SHP77 treated with DMSO at 0.1 percent for 48 hours (cell line): Measurements from ENCODE around the gene COL24A1.
"Not testable (repeated sequence)": the region's sequence is repeated elsewhere in the genome, so short reads cannot be mapped to it uniquely, and the experiment has no call there.

Experiments used
- DNase-seq: peaks from one replicate; lab custom pipeline; 2025; lab: John Stamatoyannopoulos, UW

The COL24A1 gene

GRCh38 chr1:86072474-86072873 is 84.1 kb downstream of the COL24A1 start:
- not testable (repeated sequence) for DNase-seq

DNA sequence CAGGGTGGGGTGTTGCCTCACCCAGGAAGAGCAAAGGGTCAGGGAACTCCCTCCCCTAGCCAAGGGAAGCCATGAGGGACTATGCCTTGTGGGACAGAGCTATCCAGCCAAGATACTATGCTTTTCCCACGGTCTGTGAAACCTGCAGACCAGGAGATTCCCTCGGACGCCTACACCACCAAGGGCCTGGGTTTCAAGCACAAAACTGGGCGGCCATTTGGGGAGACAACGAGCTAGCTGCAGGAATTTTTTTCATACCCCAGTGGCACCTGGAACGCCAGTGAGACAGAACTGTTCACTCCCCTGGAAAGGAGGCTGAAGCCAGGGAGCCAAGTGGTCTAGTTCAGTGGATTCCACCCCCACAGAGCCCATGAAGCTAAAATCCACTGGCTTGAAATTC is 84.7 kb downstream of the COL24A1 start:
- not testable (repeated sequence) for DNase-seq

DNA sequence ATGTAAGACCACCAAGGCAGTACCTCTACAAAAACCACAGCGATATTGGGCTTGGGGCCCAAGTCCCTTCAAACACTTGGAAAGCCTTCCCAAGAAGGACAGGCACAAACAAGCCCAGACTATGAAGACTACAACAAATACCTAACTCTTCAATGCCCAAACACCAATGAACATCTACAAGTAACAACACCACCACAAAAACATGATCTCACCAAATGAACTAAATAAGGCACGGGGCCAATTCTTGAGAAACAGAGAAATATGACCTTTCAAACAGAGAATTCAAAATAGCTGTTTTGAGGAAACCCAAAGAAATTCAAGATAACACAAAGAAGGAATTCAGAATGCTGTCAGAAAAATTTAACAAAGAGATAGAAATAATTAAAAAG is 86.8 kb downstream of the COL24A1 start:
- DNase-seq, result no peak

DNA sequence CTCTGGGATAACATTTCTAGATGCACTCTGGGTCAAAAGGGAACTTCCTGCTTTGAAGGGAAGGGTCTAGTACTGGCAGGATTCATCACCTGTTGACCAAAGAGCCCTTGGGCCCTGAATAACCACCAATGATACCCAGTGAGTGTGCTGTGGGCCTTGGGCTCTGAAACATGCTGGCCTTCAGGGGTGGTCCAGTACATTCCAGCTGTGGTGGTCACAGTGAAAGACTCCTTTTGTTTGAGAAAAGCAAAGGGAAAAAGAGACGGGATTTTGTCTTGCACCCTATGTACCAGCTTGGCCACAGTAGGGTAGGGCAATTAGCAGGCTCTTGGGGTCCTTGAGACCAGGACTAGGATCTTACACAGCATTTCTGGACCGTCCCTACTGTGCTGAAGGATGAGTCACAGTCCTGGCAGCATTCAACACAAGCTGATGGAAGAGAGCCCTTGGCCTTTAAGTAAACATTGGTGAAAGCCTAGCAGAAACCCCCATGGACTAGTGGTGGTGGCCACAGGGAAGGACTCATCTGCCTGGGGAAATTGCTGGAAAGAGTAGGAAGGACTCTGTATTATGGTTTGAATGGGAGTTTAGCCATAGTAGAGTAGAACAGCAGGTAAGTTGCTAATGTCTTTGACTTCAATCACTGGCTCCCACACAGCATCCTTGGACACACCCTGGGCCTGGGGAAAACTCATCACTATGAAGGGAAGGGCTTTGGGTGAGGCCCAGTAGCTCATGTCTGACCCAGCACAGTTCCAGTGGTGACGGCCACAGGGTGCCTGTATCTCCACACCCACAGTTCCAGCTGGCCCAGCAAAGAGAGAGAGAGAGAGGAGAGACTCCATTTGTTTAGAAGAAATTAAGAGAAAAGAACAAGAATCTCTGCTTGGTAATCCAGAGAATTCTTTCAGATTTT is 87.5 kb downstream of the COL24A1 start:
- DNase-seq, result no peak

DNA sequence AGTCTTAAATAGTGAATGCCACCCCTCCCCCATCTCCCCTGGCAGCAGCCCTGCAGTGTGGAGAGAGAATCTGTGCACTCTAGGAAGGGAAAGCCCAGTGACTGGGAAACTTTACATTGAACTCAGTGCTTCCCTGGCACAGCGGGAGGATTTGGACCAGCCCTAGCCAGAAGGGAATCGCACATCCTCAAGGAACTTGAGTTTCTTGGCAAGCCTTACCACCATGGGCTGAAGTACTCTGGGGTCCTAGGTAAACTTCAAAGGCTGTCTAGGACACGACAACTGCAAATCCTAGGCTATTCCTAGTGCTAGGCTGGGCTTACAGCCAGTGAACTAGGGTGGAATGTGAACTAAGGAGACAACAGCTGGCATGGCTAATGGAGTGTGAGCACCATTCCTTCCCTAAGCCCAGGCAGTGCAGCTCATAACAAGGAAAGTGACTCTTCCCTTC is 88.3 kb downstream of the COL24A1 start:
- no peak for DNase-seq

DNA sequence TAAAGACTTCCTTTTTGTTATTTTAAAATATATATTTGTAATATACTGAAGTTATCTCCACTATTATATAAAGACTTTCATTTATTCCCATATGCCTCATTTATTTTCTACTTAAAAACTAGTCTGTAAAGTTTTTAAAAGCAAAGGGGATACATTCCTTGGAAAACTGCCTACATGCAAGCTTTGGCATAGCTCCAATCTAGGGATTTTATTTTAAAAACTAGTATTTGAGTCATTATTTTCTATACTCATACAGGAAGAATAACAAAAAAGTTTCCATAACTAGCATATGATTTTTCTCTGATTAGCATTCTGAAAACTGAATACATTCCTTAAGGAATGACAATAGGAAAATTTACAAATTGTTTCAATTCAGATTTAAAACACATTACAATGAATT is 88.9 kb downstream of the COL24A1 start:
- DNase-seq, result no peak

DNA sequence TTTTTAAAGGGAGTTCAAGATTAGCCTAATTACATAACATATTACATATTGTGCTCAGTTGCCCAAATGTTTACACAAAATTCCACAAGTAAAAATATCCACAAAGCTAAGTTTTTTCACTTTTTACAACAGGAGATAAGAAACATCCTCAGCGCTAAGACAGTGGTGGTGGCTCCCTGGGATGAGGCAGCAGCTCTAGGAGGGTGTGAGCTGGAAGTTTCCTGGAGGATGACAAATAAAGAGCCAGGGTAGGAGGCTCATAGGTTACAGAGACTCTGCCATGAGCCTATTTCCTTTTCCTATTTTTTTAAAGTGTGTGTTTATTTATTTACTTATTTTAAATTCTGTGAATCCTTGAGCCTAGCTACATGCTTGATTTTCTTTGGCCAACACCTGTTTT is 91.7 kb downstream of the COL24A1 start:
- no peak for DNase-seq

GRCh38 chr1:86063721-86064120 is 92.9 kb downstream of the COL24A1 start:
- no peak for DNase-seq

- no peak for DNase-seq
Observed at GRCh38 chr1:86062453-86062852, 94.1 kb downstream of the COL24A1 start.

- DNase-seq, result no peak
Observed at GRCh38 chr1:86061551-86061990, 95.0 kb downstream of the COL24A1 start.

GRCh38 chr1:86054396-86054795 is 102.2 kb downstream of the COL24A1 start:
- no peak for DNase-seq

- no peak for DNase-seq
Observed at GRCh38 chr1:86052948-86053698, 103.4 kb downstream of the COL24A1 start.

DNA sequence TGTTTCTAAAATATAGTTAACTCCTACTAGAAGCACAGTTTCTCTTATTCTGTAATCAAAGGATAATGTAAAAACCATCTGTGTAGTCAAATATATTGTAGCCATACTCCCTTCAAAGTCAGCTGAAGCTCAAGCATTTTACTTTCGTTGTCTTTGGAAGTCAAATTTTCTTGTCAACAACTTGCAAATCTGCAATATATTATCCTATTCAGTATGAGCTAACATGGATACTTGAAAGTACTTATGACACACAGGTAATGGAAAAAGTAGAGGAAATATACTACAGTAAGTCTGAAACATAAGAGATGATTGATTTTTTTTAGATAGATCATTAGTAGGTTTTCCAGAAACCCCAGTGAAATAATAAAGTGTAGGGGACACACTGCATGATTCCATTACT is 121.5 kb downstream of the COL24A1 start:
- DNase-seq, result no peak

GRCh38 chr1:86030180-86030579 is 126.4 kb downstream of the COL24A1 start:
- no peak for DNase-seq

- DNase-seq, result peak; percentile 15
Observed at GRCh38 chr1:86018283-86018923, 138.2 kb downstream of the COL24A1 start.

DNA sequence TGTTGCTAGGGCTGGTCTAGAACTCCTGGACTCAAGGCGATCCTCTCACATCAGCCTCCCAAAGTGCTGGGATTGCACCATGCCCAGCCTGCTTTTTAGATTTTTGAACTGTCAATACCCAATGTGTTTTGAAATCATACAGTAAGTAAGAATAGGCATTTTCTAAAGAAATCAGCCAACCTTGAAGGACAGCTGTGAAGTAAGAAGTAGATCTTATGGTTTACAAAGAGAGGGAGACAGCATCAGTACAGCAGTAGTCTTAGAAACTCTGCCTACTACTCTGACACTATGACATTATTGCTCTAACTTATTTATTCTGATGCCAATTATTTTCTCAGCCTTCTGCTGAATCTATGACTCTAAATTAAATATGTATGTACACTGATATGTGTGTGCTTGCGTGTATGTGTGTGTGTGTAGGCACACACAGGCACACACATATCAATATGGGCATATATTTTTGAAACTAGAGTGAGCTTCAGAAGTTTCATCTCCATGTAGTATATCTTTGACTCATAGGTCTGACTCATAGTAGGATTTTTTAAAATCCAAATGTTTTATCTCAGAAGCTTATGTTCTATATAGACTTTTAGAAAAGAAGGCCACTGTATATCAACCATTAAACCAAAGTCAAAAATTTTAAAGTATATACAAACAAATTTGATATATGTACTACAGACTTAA is 140.4 kb downstream of the COL24A1 start:
- DNase-seq, result no peak

DNA sequence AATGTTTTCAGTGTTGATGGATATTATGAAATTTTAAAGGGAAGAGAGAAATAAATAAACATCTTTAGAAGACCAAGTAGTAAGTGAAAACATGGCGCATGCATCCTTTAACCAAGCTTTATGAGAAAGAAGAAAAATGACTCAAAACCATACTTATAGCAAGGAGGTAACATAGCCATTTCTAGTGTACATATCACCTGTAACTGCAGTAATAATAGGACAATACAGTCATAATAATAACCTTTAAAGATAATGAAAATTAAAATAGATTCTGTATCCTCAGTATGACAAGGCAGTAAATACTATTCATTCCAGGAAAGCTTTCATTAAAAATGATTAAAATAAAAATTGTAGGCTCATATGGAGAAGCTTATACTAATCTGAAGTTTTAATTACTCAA is 141.2 kb downstream of the COL24A1 start:
- no peak for DNase-seq

GRCh38 chr1:86000601-86001000 is 156.0 kb downstream of the COL24A1 start:
- no peak for DNase-seq

GRCh38 chr1:85998105-85998855 is 158.3 kb downstream of the COL24A1 start:
- DNase-seq, result no peak

DNA sequence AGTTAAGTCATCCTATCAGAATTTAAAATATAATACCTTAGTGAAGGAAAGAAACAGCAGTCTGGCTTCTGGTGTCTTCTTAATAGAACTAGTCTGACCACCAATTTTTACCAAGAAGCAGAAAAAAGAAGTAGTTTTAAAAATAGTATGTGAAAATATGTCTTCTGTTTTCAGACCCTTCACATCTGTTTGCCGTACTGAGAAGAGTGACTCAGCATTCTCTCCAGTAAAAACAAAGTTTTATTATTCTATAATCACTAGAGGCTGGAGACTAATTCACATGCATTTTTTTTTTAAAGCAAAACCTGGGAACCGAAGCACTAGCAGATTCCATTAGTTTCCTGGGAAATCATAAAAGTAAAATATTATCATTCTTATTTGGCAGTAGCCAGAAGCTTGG is 163.8 kb downstream of the COL24A1 start:
- no peak for DNase-seq

- DNase-seq, result no peak
Observed at GRCh38 chr1:85991261-85991660, 165.3 kb downstream of the COL24A1 start.
